ENCODE data around the gene PUM2.
"Not testable (repeated sequence)": the region's sequence is repeated elsewhere in the genome, so short reads cannot be mapped to it uniquely, and the experiment has no call there.

PUM2 gene, protein sequence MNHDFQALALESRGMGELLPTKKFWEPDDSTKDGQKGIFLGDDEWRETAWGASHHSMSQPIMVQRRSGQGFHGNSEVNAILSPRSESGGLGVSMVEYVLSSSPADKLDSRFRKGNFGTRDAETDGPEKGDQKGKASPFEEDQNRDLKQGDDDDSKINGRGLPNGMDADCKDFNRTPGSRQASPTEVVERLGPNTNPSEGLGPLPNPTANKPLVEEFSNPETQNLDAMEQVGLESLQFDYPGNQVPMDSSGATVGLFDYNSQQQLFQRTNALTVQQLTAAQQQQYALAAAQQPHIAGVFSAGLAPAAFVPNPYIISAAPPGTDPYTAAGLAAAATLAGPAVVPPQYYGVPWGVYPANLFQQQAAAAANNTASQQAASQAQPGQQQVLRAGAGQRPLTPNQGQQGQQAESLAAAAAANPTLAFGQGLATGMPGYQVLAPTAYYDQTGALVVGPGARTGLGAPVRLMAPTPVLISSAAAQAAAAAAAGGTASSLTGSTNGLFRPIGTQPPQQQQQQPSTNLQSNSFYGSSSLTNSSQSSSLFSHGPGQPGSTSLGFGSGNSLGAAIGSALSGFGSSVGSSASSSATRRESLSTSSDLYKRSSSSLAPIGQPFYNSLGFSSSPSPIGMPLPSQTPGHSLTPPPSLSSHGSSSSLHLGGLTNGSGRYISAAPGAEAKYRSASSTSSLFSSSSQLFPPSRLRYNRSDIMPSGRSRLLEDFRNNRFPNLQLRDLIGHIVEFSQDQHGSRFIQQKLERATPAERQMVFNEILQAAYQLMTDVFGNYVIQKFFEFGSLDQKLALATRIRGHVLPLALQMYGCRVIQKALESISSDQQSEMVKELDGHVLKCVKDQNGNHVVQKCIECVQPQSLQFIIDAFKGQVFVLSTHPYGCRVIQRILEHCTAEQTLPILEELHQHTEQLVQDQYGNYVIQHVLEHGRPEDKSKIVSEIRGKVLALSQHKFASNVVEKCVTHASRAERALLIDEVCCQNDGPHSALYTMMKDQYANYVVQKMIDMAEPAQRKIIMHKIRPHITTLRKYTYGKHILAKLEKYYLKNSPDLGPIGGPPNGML

DNA sequence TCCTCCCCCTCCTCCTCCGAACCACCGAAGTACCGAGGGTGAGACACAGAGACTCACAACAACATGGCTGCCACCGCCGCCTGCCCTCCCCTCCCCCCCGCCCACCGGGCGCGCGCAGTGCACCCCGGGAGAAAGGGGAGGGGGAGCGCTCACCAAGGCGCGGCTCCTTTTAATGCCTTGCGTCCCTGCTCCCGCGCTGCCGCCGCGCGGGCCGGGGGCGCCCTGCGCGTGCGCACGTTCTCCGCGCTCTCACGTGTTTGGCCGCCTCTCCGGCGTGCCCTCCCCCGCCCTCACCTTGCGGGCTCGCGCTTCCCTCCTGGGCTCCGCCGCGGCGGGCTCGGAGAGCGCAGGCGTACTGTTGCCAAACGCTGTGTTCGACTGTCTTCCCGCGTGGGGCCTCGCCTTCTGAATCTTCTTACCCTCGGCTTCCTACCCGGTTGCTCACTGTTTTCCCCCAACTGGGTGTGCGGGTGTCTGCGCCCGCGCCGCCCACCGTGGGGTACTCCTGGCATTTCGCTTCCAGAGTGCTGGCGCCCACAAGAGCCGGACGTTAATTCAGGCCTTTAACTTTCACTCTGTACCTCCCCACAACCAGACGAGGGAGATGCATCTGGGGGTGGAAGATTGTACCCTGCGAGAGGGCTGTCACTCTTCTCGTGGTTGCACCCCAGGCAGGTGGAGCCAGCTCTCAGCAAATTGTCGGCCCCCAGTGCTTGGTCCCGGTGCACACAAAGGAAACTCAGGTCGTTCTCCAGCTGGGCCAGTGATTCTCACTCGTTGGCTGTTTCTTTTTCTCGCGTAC, at the start of gene PUM2:
PUM2 (minus strand) TSS at position 92 of the 802 bp plus-strand sequence. CDS start 23,484 bp downstream, outside the sequence.
- DNase-seq = peak; percentile 71 to 96 (median 88)

DNA sequence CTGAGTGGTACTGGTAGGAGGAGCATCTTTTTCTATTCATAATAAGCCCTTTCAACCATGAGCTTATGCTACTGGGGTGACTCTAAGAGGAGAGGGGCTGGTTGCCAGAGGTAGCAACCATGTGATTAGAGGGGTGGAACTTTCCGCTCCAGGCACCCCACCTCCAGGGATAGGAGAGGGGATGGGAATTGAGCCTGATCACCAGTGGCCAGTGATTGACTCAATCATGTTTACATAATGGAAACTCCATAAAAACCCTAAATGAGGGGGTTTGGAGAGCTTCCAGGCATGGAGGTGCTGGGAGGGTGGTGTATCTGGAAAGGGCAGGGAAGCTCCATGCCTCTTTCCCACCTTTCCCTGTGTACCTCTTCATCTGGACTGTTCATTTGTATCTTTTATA, 49.7 kb upstream of the PUM2 start:
- DNase-seq = no peak

DNA sequence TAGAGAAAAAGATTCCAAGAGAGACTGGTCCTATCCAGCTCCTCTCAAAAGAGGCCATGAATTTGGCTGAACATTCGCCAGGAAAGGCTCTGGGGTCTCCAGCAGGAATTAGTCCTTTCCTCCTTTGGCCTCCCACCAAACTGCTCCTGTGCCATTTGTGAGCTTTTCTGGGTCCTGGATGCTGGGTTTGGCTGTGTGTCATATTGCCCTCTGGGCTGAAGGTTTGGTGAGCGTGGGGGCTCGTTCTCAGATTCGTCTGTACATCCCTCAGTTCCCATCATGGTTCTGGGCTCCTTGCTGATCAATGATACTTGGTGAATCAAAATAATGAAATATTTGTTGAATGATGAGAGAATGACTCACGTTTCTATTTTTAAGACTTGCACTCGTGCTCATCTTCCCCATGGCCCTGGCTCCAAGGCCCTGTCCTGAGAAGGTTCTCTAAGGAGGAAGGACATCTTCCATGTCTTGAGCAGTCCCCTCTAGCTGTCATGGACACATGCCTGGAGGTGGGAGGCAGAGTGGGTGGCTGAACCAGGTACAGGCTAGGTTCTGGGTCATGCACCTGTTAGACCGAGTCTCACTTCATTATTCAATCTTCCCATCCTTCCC, 48.4 kb upstream of the PUM2 start:
- no peak for DNase-seq

DNA sequence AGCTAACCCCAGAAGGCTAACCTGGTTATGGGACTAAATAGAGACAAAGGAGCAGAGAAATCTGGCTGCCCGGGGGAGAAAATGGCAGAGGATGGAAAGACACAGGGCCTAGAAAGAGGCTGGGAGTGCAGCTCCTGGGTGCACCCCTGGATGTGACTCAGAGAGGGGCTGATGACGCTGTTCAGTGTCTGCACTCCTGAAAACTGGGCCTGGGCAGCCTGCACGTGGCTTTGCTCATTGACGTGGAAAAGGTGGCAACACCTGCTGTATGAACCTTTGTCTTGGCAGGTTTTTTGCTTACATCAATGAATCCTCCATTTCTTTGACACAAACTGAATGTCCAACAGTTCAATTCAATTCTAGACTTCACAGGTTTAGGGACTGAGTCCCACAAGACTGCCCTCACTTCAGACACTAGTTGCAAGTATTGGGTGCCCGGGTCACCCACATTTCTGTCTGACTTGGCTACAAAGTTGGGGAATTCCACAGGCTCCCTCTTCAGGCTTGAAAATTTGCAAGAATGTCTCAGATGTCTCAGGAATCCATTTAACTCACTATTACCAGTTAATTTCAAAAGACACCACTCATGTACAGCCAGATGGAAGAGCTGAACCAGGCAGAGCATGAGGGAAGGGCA, 47.3 kb upstream of the PUM2 start:
- no peak for DNase-seq

DNA sequence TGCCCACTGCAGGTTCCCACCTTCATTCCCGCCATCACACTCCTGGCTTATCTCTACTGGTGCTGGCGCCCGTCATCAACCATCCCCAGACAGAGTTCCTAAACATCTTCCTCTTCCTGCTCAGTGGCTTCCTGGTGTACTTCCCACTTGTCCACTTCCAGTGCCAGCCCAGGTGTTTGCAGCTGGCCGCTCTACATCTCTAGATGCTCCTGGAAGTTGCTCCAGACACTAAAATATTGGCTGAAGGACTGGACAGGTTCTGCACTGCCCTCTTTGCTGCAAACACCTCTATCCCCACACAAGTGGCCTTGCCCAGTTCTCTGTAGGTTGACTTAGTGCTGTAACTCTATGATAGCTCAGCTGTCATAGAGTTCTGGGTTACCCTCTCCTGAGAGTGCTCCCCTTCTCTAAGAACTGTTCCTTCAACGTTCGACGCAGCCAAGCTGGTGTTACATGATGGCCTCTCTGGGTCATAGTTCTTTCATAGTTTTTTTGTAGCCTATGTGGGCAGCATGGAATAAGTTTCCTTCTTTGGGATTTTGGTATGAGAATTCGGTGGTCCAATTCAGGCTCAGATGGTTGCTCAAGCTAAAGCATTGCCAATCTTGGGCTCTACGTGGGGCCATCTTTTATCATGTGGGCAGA, 45.8 kb upstream of the PUM2 start:
- DNase-seq = no peak

- no peak for DNase-seq
Observed at GRCh38 chr2:20393986-20394385, 43.3 kb upstream of the PUM2 start.

GRCh38 chr2:20391951-20392699, 41.5 kb upstream of the PUM2 start:
- no peak for DNase-seq

GRCh38 chr2:20390524-20391123, 40.0 kb upstream of the PUM2 start:
- DNase-seq = peak in 1 of 51 donors; percentile 9

- DNase-seq = no peak
Observed at GRCh38 chr2:20384953-20385352, 34.3 kb upstream of the PUM2 start.

DNA sequence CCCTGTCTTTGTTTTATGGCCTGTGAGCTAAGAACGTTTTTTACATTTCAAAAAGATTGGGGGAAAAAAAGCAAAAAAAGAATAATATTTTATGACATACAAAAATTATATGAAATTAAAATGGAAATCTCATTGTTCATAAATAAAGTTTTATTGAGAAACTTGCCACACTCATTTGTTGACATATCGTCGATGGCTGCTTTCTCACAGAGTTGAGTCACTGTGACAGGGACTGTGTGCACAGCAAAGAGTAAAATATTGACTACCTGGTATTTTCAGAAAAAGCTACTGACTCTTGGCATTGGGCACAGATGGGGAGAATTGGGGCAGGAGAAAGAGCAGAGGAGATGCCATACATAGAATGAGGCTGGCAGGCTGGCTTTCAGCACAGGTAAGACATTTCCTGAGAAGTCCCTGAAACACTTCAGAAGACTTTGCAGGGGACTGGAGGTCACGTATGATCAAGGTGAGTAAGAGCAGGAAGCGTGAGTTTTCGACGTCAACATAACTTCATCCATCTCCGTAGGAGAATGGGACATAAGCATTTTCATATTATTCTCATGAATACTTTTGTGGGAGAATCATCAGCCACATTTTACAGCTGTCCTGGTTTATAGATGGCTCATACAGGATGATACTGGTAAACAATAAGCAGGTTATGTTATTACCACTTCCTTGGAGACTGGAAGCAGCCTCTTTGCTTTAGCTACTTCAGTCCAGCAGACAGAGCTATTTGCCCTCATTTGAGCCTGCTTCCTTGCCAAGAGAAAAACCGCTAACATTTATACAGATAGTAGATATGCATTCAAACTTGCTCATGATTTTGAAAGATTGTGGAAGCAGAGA, 32.5 kb upstream of the PUM2 start:
- DNase-seq = no peak

DNA sequence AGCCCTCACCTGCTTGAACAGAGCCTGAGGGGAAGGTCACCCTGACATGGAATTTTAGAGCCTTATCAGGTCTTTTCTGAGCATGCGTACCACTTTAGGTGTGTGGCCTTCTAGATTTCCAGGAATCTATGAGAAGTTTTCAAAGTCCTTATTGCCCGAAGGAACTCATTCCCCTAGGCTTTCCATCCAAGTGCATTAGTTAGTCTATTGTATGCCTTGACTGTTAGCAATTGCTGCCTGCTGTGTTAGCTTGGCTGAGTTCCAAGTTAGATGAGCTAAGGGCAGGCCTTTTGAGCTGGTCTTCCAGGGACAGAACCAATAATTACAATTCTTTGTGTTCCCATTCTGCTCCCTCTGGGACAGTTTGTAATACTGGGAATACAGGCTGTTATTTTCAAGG, 30.8 kb upstream of the PUM2 start:
- DNase-seq = peak in 30 of 51 donors; percentile 3 to 76 (median 36)

DNA sequence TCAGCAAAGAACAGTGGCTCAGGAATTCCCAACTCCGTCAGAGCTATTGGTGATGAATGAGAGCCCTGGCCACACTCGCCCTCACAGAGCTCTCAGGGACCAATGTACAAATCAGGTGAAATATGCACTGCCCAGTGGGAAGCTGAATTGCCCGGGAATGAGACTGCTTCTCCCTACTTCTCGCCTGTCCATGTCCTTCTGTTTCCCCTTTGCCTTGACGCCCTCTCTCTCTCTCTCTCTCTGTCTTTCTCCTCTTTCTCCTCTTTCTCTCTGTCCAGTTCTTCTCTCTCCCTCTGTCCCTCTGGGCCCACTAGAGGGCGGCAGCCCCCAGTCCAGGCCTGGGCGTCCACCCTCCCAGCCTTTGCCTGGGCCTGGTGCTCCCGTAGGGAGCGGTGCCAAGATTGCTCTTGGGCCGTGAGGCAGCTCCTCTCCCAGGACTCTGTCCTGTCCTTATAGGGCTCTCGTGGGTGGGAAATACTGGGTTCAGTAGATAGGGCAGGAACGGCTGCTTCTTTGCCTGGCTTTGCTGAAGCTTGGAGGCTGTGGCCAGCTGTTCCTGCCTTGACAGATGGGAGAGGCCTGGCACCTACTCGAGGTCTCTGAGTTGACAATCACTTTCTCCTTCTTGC, 28.4 kb upstream of the PUM2 start:
- DNase-seq = peak in 49 of 51 donors; percentile 3 to 85 (median 65)

GRCh38 chr2:20378341-20378740, 27.7 kb upstream of the PUM2 start:
- no peak for DNase-seq

- no peak for DNase-seq
Observed at GRCh38 chr2:20377741-20378140, 27.1 kb upstream of the PUM2 start.

DNA sequence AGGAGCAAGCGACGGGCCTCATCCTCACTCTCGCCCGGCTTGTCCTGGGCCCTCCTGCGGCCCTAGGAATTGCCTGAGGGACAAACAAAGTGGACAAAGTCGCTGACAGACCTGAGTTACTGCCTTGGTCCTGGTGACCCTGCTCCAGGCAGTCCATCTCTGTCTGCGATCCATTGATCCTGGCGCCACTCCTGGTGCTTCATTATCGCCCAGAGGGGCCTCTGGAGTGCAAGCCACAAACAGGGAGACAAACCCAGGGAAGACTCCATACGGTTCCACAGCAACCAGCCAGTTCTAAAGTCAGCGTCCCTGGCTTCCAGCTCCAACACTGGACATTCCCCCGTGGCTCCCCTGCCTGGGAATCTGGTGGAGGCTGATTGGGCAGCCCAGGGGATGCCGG, 24.3 kb upstream of the PUM2 start:
- not testable (repeated sequence) for DNase-seq

GRCh38 chr2:20372896-20373640, 22.4 kb upstream of the PUM2 start:
- DNase-seq = no peak

All from hypothalamus (tissue), 51 donors.